Stimulated activated CD8-positive, alpha-beta memory T cell treated with anti-CD3 and anti-CD28 coated beads, Interleukin-2, amount 100 ng/mL, for 48 hours (primary cell): Measurements from ENCODE around the gene G6PC2.
"Not testable (repeated sequence)": the region's sequence is repeated elsewhere in the genome, so short reads cannot be mapped to it uniquely, and the experiment has no call there.

Source experiments
- DNase-seq, 2 donors: peaks; one replicate each; pipeline ENCODE4 v3.0.0-alpha.2; 2020; ENCODE audit warnings: low read depth in 2 of 2

G6PC2 gene, protein sequence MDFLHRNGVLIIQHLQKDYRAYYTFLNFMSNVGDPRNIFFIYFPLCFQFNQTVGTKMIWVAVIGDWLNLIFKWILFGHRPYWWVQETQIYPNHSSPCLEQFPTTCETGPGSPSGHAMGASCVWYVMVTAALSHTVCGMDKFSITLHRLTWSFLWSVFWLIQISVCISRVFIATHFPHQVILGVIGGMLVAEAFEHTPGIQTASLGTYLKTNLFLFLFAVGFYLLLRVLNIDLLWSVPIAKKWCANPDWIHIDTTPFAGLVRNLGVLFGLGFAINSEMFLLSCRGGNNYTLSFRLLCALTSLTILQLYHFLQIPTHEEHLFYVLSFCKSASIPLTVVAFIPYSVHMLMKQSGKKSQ

GRCh38 chr2:168901003-168901402 is at the start of gene G6PC2:
TSS of gene G6PC2 (plus strand) at chr2:168901291. CDS start at chr2:168901332, 41 bp downstream.
- DNase-seq: no peak

DNA sequence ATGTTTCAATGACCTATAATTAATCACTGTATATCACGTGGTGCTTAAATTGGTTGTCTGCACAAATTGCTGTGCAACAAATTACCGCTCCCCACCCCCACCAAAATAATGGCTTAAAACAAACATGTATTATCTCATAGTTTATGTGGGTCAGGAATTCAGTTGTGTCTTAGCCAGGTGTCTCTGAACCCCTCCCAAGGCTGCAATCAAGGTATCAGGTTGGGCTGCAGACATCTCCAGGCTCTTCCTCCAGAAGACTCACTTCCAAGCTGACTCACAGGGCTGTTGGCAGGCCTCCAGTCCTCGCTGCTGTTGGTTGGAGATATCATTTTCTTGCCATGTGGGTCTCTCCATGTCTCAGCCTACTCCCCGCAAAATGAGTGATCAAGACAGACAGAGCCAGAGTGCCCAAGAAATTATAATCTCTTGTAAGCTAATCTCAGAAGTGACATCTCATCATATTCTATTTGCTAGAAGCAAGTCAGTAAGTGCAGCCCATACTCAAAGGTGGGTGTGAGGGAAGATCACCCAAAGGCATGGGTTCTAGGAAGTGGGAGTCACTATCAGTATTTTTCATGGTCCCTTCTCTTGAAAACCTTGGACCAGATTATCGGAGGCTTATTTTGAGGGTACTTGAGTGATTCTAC is 49.3 kb upstream of the G6PC2 start:
- no peak for DNase-seq

DNA sequence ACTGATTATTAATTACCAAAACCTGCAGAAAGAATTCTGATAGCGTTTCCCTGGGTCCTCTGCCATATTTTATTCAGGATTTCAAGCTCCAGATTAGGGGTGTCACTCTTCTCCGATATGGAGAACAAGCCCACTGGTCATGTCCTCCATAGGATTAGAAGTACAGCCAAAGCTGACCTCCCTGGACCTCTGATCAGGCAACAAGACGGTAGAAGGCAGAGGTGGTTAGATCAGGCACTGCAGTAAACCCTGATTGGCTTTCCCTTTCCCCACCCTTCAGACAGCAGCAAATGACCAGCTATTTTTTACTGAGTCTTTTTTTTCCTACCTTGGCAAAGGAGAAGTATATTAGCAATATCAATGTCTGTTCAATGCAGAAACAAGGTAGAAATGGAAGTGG is 48.6 kb upstream of the G6PC2 start:
- DNase-seq: no peak

DNA sequence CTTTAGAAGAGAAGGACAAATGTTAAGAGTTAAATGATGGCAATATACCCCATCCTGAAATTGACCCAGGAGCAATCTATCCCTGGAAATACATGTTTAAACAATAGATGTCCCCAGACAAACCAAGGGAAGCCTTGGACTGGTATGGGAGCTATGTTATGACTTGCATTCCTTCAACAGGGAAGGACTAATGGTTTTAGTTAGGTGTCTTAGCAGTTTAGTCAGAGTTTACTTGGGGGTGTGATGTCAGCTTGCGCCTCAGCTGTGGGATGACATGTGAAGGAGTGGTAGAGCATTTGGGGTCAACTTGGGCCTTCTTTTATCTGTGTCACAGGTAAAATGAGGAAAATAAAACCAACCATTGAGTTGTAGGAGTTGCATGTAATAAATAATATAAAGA is 47.6 kb upstream of the G6PC2 start:
- DNase-seq: no peak

- no peak for DNase-seq
These were observed 46.4 kb upstream of the G6PC2 start for GRCh38 chr2:168854651-168855050.

DNA sequence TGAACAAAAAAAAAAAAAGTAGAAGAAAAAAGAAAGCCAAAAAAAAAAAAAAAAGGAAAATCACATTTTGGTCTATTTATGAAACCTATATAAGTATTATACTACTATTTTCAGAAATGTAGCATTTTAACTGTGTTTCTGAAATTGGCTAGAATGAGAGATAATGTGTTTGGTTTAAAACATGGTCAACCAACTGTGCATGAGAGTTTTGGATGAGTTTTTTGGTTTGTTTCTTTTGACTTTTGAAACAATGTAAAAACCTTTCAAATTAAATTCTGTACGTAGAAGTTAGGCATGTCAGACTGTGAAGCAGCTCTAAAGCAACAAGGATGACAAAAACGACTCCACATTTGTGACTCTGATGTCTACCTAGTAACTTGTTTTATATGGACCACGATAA is 45.5 kb upstream of the G6PC2 start:
- no peak for DNase-seq

- DNase-seq: no peak
These were observed 42.9 kb upstream of the G6PC2 start for GRCh38 chr2:168858146-168858545.

DNA sequence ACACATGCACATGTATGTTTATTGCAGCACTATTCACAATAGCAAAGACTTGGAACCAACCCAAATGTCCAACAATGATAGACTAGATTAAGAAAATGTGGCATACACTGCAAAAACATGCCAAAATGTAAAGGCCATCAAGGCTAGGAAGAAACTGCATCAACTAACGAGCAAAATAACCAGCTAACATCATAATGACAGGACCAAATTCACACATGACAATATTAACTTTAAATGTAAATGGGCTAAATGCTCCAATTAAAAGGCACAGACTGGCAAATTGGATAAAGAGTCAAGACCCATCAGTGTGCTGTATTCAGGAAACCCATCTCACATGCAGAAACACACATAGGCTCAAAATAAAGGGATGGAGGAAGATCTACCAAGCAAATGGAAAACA is 33.9 kb upstream of the G6PC2 start:
- DNase-seq: not testable (repeated sequence)

GRCh38 chr2:168870369-168870768 is 30.7 kb upstream of the G6PC2 start:
- not testable (repeated sequence) for DNase-seq

GRCh38 chr2:168870824-168871223 is 30.3 kb upstream of the G6PC2 start:
- DNase-seq: not testable (repeated sequence)

- DNase-seq: no peak
These were observed 26.6 kb upstream of the G6PC2 start for GRCh38 chr2:168874368-168875054.

GRCh38 chr2:168882163-168882562 is 18.9 kb upstream of the G6PC2 start:
- DNase-seq: not testable (repeated sequence)

GRCh38 chr2:168884975-168885374 is 16.1 kb upstream of the G6PC2 start:
- DNase-seq: no peak

GRCh38 chr2:168889635-168890005 is 11.5 kb upstream of the G6PC2 start:
- no peak for DNase-seq

DNA sequence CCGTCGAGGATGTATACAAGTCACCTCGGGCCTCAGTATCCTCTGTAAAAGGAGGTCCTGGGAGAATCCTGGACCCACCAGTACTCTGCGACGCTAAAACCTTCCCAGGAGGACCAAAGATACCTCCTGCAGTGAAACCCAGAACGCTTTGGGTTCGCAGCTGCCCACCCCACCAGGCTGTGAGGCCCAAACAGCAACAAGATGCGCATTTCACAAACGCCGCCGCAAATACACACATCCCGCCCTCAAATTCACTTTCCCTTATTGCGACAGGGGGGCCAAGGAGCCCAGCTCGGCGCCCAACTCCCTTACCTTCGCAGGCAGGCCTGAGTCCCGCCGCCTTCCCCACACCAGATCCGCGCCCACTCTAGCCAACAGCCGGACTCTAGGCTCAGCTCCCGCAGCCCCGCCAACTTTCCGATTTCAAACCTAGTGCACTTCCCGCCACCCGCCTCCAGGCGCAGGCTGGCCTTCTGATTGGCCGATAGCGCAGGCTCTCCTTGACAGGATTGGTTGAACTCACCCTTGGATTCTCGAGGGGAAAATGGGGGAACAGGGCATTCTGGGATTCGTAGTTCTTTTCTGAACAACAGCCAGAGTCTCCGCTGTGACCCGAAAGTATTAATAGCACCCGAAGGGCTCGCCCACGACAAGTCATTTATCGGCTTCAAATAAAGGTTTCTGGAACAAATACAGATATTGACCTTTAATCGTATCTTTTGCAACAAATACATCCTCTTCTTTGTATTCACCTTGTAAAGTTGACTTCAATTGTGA is 10.9 kb upstream of the G6PC2 start, which contains the start of gene SPC25:
Gene SPC25 (minus strand): TSS at position 425 of the 777 bp plus-strand sequence. CDS start 911 bp downstream, outside the sequence.
- DNase-seq: peak; percentile 72 to 83

DNA sequence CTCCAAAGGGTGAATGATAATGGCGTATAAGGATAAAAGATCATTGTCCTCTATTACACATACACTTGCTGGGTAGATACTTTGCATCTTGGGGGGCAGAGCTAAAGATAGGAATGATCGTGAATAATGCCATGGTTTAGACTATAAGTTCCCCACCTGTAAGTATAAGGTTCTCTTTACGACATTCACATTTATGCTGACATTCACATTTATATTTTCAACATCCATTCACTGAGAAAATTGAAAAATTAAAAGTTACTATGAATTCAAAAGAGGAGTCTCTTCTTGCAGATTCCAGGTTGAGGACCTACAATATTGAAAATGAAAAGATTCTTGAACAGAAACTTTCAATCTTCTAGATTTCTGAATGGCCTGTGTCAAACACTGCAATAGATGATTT is 8.8 kb upstream of the G6PC2 start:
- DNase-seq: no peak

GRCh38 chr2:168894101-168894500 is 7.0 kb upstream of the G6PC2 start:
- DNase-seq: no peak

DNA sequence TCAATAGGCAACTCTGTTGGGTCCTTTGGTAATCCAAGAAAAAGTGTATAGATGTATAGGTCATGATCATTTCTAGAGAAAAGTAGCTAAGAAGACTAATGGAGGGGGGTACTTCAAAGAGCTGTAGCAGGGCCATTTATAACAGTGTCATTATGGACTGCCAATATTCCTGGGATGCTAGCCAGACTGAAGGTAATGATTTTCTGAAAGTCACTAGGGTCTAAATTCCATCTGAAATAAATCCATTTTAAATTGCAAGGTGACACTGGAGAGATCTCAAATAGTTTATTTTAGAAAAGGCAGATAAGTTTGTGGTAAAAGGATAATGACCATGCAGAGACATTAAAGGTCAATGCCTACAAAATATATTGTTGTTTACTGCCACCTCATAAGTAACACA is 6.4 kb upstream of the G6PC2 start:
- DNase-seq: no peak

DNA sequence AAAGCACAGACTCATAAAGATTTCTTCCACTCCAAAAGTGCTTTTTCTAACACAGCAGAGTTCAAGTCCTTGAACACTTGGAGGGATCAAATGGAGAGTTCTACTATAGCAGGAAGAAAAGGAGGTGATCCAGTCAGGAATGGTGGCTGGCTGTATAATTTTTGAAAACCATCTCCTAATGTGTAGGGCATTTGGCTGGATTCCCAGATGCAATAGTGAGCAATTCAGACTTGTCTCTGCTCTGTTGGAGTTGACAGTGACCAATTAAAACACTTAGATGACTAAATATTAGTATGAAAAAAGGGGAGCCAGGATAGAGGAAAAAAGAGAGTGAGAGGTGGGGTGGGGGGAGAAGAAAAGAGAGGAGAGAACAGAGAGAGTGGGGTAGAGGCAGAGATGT is 5.3 kb upstream of the G6PC2 start:
- no peak for DNase-seq

GRCh38 chr2:168896783-168897182 is 4.3 kb upstream of the G6PC2 start:
- DNase-seq: no peak

DNA sequence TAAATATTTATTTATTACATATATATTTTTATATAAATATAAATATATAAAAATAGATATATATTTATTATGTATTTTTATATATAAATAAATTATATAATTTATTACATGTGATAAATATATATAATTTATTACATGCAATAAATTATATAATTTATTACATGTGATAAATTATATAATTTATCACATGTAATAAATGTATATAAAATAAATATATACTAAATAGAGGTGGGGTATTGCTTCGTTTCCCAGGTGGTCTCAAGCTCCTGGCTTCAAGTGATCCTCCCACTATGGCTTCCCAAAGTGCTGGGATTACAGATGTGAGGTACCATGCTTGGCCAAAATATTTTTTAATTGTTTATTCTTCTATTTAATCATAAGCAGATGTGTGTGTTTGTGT is 3.6 kb upstream of the G6PC2 start:
- DNase-seq: no peak

DNA sequence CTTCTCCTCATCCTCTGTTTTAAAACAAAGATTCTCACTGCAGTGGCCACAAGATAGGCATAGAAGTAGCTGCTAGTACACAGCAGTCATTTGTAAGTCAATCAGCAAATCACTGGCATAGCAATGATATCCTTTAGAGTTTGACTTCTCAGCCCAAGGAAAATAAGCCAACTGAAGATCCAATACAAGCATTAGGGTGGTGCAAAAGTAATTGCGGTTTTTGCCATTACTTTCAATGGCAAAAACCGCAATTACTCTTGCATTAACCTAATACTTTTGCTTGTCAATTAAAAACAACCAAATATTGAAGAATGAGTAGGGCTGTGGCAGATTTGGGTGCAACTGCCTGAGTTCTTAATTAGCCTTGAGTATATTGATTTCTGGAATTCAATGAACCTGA is 2.8 kb downstream of the G6PC2 start:
- no peak for DNase-seq
